Endothelial cell (in vitro differentiated cells): ENCODE results near the gene MCF2L2. TPM values are rescaled to one million over a fixed set of nuclear protein-coding genes. Genes with fewer than 3 reads are reported as not detected.

Experiments used
- DNase-seq: peaks from one replicate; pipeline ENCODE4 v3.0.0; 2021; ENCODE audit warnings: low spot score
- H3K27ac Mint-ChIP-seq: one replicate; pipeline ENCODE4 v1.8.0; 2021; ENCODE audit warnings: mixed read lengths, inconsistent platforms; ENCODE audit not compliant: unreplicated experiment
- H3K27me3 Mint-ChIP-seq: one replicate; pipeline ENCODE4 v1.8.0; 2021; ENCODE audit warnings: mild to moderate bottlenecking, moderate library complexity, mixed read lengths, inconsistent platforms; ENCODE audit not compliant: unreplicated experiment
- H3K36me3 Mint-ChIP-seq: one replicate; pipeline ENCODE4 v1.8.0; 2021; ENCODE audit warnings: mild to moderate bottlenecking, low read depth, mixed read lengths, inconsistent platforms; ENCODE audit not compliant: unreplicated experiment
- H3K4me1 Mint-ChIP-seq: one replicate; pipeline ENCODE4 v1.8.0; 2021; ENCODE audit warnings: mild to moderate bottlenecking, mixed read lengths, inconsistent platforms; ENCODE audit not compliant: unreplicated experiment
- H3K4me3 Mint-ChIP-seq: one replicate; pipeline ENCODE4 v1.8.0; 2021; ENCODE audit warnings: mild to moderate bottlenecking, mixed read lengths, inconsistent platforms; ENCODE audit not compliant: unreplicated experiment
- H3K9me3 Mint-ChIP-seq: one replicate; pipeline ENCODE4 v1.8.0; 2021; ENCODE audit warnings: mixed read lengths, inconsistent platforms; ENCODE audit not compliant: unreplicated experiment
- CTCF ChIP-seq: fragments of 200-600 bp; sonication (generic); IDR thresholded peaks from one replicate; pipeline ENCODE4 v1.5.0; 2021; ENCODE audit warnings: antibody characterized with exemption; ENCODE audit not compliant: unreplicated experiment
- total RNA-seq: library from RNA; stranded (reverse); fragmentation: NEBNext Ultra II Directional; extraction: Animal tissue kit (Norgen Biotek cat#: 25700); gene quantifications from one replicate; pipeline ENCODE4 v1.2.1, GENCODE V29; 2021; ENCODE audit not compliant: unreplicated experiment

MCF2L2 gene
- total RNA-seq, 1 donor from 2014 or later: 1.8 TPM

DNA sequence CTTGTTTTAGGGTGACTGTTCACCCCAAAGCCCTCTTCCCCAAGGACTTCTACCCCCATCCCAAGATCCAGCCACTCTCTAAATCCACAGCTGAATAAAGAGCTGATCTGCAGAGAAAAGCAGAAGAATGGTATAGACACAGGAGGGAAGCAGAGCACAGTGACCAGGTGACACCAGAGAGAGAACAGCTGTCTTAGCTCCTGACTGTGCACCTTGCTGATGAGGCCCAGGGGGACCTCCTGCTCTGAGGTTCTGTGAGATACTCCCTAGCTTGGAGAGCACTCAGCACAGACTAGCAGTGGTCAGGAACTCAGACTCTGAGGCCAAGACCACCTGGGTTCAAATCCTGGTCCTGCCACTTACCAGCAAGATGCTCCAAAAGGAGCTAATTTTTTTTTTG is 17.7 kb downstream of the MCF2L2 start:
- H3K4me1 Mint-ChIP-seq: no peaks in the 10 kb centered on the region
- H3K36me3 Mint-ChIP-seq: no peaks in the 10 kb centered on the region
- no peak overlapping the region for H3K4me3 Mint-ChIP-seq
- DNase-seq: no peak
- peaks cover 2% of the 10 kb centered on the region for H3K27me3 Mint-ChIP-seq
- H3K27ac Mint-ChIP-seq: no peak overlapping the region
- no peaks in the 10 kb centered on the region for H3K9me3 Mint-ChIP-seq
- no peak for TF ChIP-seq CTCF

DNA sequence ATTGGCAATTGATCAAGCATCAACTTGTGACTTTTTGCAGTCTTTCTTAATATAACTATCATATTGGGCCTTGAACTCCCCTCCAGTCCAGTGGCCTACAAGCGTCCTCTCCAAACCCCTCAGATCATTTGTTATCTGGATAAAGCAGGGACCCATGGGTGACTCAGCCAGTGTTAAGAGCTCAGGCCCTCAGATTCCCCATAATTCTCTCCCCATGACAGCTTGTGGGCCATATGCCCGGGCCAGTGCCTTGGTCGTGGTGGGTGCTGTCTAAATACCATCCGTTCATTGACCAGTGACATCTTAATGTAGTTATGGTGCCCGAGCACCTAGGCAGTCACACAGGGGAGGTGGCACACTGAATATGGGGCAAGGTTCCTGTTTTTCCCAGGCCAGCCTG is 18.1 kb downstream of the MCF2L2 start:
- Mint-ChIP-seq H3K27ac (no peak overlapping the region), H3K4me1 (no peaks in the 10 kb centered on the region), H3K36me3 (no peaks in the 10 kb centered on the region), H3K4me3 (no peak overlapping the region), H3K27me3 (peaks cover 2% of the 10 kb centered on the region), H3K9me3 (no peaks in the 10 kb centered on the region)
- no peak for TF ChIP-seq CTCF
- no peak for DNase-seq

GRCh38 chr3:183409219-183409618 is 19.2 kb downstream of the MCF2L2 start:
- H3K4me3 Mint-ChIP-seq: no peak overlapping the region
- H3K27me3 Mint-ChIP-seq: peaks cover 2% of the 10 kb centered on the region
- no peaks in the 10 kb centered on the region for H3K4me1 Mint-ChIP-seq
- no peak for TF ChIP-seq CTCF
- no peaks in the 10 kb centered on the region for H3K36me3 Mint-ChIP-seq
- no peak for DNase-seq
- H3K9me3 Mint-ChIP-seq: no peaks in the 10 kb centered on the region
- no peak overlapping the region for H3K27ac Mint-ChIP-seq

- Mint-ChIP-seq H3K4me3 (no peak overlapping the region), H3K36me3 (no peaks in the 10 kb centered on the region), H3K9me3 (no peaks in the 10 kb centered on the region), H3K27ac (no peak overlapping the region), H3K4me1 (no peaks in the 10 kb centered on the region), H3K27me3 (no peaks in the 10 kb centered on the region)
- DNase-seq: no peak
- no peak for TF ChIP-seq CTCF
These were observed 26.7 kb downstream of the MCF2L2 start for GRCh38 chr3:183401678-183402077.

- no peak for TF ChIP-seq CTCF
- no peak for DNase-seq
- no peaks in the 10 kb centered on the region for H3K4me1 Mint-ChIP-seq
- H3K4me3 Mint-ChIP-seq: no peak overlapping the region
- no peaks in the 10 kb centered on the region for H3K36me3 Mint-ChIP-seq
- no peaks in the 10 kb centered on the region for H3K9me3 Mint-ChIP-seq
- H3K27ac Mint-ChIP-seq: no peak overlapping the region
- no peaks in the 10 kb centered on the region for H3K27me3 Mint-ChIP-seq
These were observed 28.1 kb downstream of the MCF2L2 start for GRCh38 chr3:183400352-183400751.
